ENCODE measurements around the gene ATP6V0A1. TPM values are rescaled to one million over a fixed set of nuclear protein-coding genes. Genes with fewer than 3 reads are reported as not detected.

Gene ATP6V0A1
- total and polyA plus RNA-seq, 2 donors (not counting 3 experiments of a cell fraction or from before 2014, with no cell fraction given), result 37.3 to 49.2 TPM

DNA sequence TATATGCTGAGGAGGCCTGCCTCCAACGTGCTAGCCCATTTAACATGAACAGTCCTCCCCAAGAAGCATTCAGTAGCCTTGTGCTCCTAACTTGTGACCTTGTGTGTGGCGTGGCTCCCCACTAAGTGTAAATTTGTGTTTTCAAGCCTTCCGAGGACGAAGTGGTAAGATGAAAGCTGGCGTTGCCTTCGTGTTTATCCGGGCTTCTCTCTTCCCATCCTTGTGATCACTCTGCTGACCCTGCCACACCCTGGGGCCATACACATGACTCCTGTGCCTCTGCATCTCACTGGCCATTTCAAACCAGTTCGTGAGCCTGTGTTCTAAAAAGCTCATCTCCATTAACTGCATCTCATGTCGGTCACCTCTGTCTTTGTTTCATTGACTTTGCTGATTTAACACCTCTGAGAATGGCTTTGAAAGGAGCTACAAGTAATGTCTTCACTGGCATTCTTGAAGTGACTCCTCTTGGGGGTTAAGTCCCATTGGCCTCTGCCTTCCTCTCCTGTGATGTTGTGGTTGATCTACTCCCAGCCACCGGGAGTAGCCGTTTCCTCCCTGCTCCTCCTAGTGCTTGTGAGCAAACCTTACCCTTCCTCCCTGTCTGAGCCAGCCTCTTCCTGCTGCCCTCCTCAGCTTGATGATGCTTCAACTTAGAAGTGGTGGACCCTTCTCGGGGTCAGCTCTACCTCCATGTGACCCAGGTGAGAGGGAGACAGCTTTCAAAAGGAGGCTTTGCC lies 49.9 kb downstream of the ATP6V0A1 start:
- dilution Hi-C loops (cut with MboI; ENCODE audit: extremely low pct_ligation_motif_present, low sequenced_read_pairs) (loop anchor here (25.0 kb wide), 1 partner anchor 171 kb away; no protein-coding TSS in a partner anchor), intact Hi-C loops (cut with micrococcal nuclease) (no loop called here)
- H3K36me3 ChIP-seq (ENCODE audit: control insufficient read depth in 2 of 2, extremely low read depth in 1 of 2, insufficient read depth in 2 of 2, low read length in 2 of 2), result peaks cover 0 to 3% of the 10 kb centered on the region in 2 experiments
- POLR2A ChIA-PET, result interaction anchor here (0.9 kb wide), 1 partner anchor 85 kb away, joined by 5 read pairs; the partner anchor contains the start of gene CAVIN1
- H3K27me3 ChIP-seq (ENCODE audit: control insufficient read depth in 2 of 2, insufficient read depth in 2 of 2, low read length in 2 of 2), result no peaks in the 10 kb centered on the region
- BruUV-seq (replicated peaks), result no TSS peak
- peak; percentile 55 for DNase-seq (ENCODE audit: low read depth, low spot score)
- no peaks in the 10 kb centered on the region for H4K20me1 ChIP-seq (replicated peaks; ENCODE audit: control insufficient read depth, extremely low read depth, insufficient read depth, low read length)
- H3K9me1 ChIP-seq (replicated peaks; ENCODE audit: control insufficient read depth, extremely low read depth, insufficient read depth, low read length), result no peaks in the 10 kb centered on the region
- no peak overlapping the region for H3K9ac ChIP-seq (replicated peaks; ENCODE audit: extremely low read depth, insufficient read depth, low read length)
- H3K79me2 ChIP-seq (ENCODE audit: control insufficient read depth, insufficient read depth, low read length), result no peaks in the 10 kb centered on the region
- H3K9me3 ChIP-seq (replicated peaks; ENCODE audit: control insufficient read depth, insufficient read depth, low read length), result no peaks in the 10 kb centered on the region
- peak overlapping the region; percentile 2 for H3K4me2 ChIP-seq (ENCODE audit: insufficient read depth, low read length)
- no peak overlapping the region for H3K4me3 ChIP-seq (replicated peaks in 1 of 3; ENCODE audit: insufficient read depth in 1 of 3, low read depth in 1 of 3, low read length in 3 of 3)
- no peak for TF ChIP-seq FOS (IDR thresholded peaks at IDR 0.05; ENCODE audit: borderline replicate concordance, insufficient read depth, low read length)
- TF ChIP-seq MYC (IDR thresholded peaks at IDR 0.05; ENCODE audit: low read depth, low read length), result no peak
- TF ChIP-seq GATA2 (IDR thresholded peaks at IDR 0.05; ENCODE audit: insufficient read depth, insufficient read length, low read depth, low read length), result peak; percentile 38
- peak; percentile 28 for TF ChIP-seq POLR2AphosphoS5 (IDR thresholded peaks at IDR 0.05; ENCODE audit: insufficient read depth, low read depth, low read length)
- TF ChIP-seq, protein P1, sequence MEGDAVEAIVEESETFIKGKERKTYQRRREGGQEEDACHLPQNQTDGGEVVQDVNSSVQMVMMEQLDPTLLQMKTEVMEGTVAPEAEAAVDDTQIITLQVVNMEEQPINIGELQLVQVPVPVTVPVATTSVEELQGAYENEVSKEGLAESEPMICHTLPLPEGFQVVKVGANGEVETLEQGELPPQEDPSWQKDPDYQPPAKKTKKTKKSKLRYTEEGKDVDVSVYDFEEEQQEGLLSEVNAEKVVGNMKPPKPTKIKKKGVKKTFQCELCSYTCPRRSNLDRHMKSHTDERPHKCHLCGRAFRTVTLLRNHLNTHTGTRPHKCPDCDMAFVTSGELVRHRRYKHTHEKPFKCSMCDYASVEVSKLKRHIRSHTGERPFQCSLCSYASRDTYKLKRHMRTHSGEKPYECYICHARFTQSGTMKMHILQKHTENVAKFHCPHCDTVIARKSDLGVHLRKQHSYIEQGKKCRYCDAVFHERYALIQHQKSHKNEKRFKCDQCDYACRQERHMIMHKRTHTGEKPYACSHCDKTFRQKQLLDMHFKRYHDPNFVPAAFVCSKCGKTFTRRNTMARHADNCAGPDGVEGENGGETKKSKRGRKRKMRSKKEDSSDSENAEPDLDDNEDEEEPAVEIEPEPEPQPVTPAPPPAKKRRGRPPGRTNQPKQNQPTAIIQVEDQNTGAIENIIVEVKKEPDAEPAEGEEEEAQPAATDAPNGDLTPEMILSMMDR (IDR thresholded peaks at IDR 0.05; ENCODE audit: extremely low read depth in 1 of 2, insufficient read depth in 1 of 2, low read depth in 1 of 2, low read length in 2 of 2), result no peak
- TF ChIP-seq POLR2A (IDR thresholded peaks at IDR 0.05; ENCODE audit: low read depth, low read length), result no peak
- TF ChIP-seq EZH2 (IDR thresholded peaks at IDR 0.05; ENCODE audit: borderline replicate concordance, low read depth, low read length, severe bottlenecking), result no peak
- no peak for TF ChIP-seq JUN (IDR thresholded peaks at IDR 0.05; ENCODE audit: borderline replicate concordance, insufficient read depth, insufficient read length, low read depth)
- FAIRE-seq, result peak; percentile 88
- H3K4me1 ChIP-seq (ENCODE audit: control insufficient read depth, extremely low read depth, insufficient read depth, low read length), result peaks cover 11% of the 10 kb centered on the region
- H3K27ac ChIP-seq (ENCODE audit: insufficient read depth, low read depth, low read length), result peak overlapping the region; percentile 2
- CTCF ChIA-PET, result interaction anchor here (0.6 to 5.8 kb wide), 13 partner anchors 9 to 286 kb away, joined by 3 to 46 read pairs (median 4); no protein-coding TSS in a partner anchor
- H2AFZ ChIP-seq (ENCODE audit: low read depth, low read length), result peak overlapping the region; percentile 6

All from endothelial cell of umbilical vein (primary cell).